Left lung (tissue), 10 donors: Measurements from ENCODE around the gene RSAD2. TPM values are rescaled to one million over a fixed set of nuclear protein-coding genes. Genes with fewer than 3 reads are reported as not detected.

ENCODE experiments used
- ATAC-seq: fragments of 200-7000 bp; cut with Tn5 transposase; one replicate; pipeline ENCODE4 v1.9.1; 2020; ENCODE audit warnings: moderate library complexity
- DNase-seq, 4 donors: peaks; one replicate each; pipeline ENCODE4 v3.0.0-alpha.2; 2013 to 2020
- H3K27ac ChIP-seq, 2 donors: fragments of 200-600 bp; sonication (generic) in 1 of 2; one replicate each; pipeline versions ENCODE4 v1.5.0 to v1.8.0; 2020 to 2021
- H3K27me3 ChIP-seq, 2 donors: fragments of 200-600 bp; sonication (generic) in 1 of 2; one replicate each; pipeline versions ENCODE4 v1.5.0 to v1.8.0; 2020 to 2021
- H3K36me3 ChIP-seq, 2 donors: fragments of 200-600 bp; sonication (generic) in 1 of 2; one replicate each; pipeline versions ENCODE4 v1.5.0 to v1.8.0; 2020 to 2021
- H3K4me1 ChIP-seq, 2 donors: fragments of 200-600 bp; one replicate each; pipeline ENCODE4 v1.8.0; 2021
- H3K4me3 ChIP-seq, 2 donors: fragments of 200-600 bp; sonication (generic) in 1 of 2; one replicate each; pipeline versions ENCODE4 v1.5.0 to v1.8.0; 2020 to 2021; ENCODE audit warnings: mild to moderate bottlenecking in 1 of 2
- H3K9me3 ChIP-seq, 2 donors: fragments of 200-600 bp; sonication (generic) in 1 of 2; one replicate each; pipeline versions ENCODE4 v1.5.0 to v1.8.0; 2020 to 2021
- intact Hi-C, 2 donors: fragments of 100-400 bp; cut with DNase I; formaldehyde crosslinking; loops; one replicate each; pipeline versions ENCODE4 v1.11.2 to v1.14.2; 2022
- polyA plus RNA-seq, 6 donors: library from polyadenylated mRNA; unstranded; fragments of 120-200 nt; gene quantifications; one replicate each; pipeline ENCODE4 v1.2.1, GENCODE V29; 2013; ENCODE audit not compliant: insufficient read length in 6 of 6
- total RNA-seq, 2 donors: library from RNA; stranded (reverse); fragmentation: NEBNext Ultra II Directional; extraction: Animal tissue kit (Norgen Biotek cat#: 25700); gene quantifications; one replicate each; pipeline ENCODE4 v1.2.1, GENCODE V29; 2021
- TF ChIP-seq, protein P1 (sequence below), 2 donors: fragments of 200-600 bp; sonication (generic) in 1 of 2; IDR thresholded peaks; one replicate each; pipeline versions ENCODE4 v1.5.0 to v1.8.0; 2021; ENCODE audit warnings: antibody characterized with exemption in 2 of 2
- donor health status: DM: no; HTN: yes; CAD: no.
- donor health status: DM: no; HTN: no; CAD: no.

The RSAD2 gene
- total and polyA plus RNA-seq, 8 donors: 3.5 to 23.1 (median 4.8) TPM

DNA sequence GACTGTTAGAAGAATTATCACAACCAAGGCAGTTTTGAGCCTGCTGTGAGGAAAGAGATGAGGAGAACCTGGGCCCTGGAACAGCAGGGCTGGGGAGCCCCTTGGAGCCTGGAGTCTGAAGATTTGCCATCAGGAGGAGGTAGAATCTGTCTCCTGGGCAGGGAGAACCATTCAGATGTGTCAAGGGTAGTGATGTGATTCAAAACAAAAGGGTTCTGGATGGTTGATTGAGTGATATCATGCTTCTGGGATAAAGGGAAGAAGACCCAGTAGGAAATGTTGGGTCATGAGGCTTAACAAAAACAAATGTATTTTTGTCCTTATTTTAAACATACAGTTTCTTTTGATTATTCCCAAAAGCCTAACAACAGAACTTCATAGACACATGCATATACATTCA lies 68.2 kb downstream of the RSAD2 start:
- H3K9me3 ChIP-seq: no peaks in the 10 kb centered on the region
- H3K36me3 ChIP-seq: no peaks in the 10 kb centered on the region
- H3K4me1 ChIP-seq: peaks cover 0 to 12% of the 10 kb centered on the region in 2 donors
- no peak overlapping the region for H3K4me3 ChIP-seq
- TF ChIP-seq, protein P1, sequence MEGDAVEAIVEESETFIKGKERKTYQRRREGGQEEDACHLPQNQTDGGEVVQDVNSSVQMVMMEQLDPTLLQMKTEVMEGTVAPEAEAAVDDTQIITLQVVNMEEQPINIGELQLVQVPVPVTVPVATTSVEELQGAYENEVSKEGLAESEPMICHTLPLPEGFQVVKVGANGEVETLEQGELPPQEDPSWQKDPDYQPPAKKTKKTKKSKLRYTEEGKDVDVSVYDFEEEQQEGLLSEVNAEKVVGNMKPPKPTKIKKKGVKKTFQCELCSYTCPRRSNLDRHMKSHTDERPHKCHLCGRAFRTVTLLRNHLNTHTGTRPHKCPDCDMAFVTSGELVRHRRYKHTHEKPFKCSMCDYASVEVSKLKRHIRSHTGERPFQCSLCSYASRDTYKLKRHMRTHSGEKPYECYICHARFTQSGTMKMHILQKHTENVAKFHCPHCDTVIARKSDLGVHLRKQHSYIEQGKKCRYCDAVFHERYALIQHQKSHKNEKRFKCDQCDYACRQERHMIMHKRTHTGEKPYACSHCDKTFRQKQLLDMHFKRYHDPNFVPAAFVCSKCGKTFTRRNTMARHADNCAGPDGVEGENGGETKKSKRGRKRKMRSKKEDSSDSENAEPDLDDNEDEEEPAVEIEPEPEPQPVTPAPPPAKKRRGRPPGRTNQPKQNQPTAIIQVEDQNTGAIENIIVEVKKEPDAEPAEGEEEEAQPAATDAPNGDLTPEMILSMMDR (IDR thresholded peaks at IDR 0.05): no peak
- intact Hi-C loops: no loop called here
- ATAC-seq (no peak), DNase-seq (no peak)
- no peak overlapping the region for H3K27ac ChIP-seq
- H3K27me3 ChIP-seq: no peaks in the 10 kb centered on the region

DNA sequence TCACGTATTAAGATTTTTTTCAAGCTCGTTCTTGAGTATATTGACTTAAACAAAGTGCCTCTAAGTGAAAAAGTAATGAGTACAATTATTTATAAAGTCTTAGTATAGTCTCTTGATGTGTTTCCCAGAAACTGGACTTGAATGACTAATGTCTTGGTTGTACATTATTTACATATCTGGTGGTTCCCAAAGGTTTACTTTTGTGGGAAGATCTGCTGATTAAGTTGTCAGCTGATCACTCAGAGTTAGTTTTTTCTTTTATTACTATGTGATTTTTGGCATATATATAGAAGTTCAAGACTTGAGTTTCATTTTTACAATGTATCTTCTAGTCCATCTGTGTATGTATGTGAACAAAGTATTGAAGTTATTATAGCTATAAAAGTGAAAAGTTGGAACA lies 69.1 kb downstream of the RSAD2 start:
- Histone ChIP-seq H3K4me1 (peaks cover 0 to 12% of the 10 kb centered on the region in 2 donors), H3K27me3 (no peaks in the 10 kb centered on the region), H3K9me3 (no peaks in the 10 kb centered on the region), H3K27ac (peak overlapping the region in 1 of 2 donors; percentile 10), H3K36me3 (no peaks in the 10 kb centered on the region), H3K4me3 (no peak overlapping the region)
- intact Hi-C loops: no loop called here
- TF ChIP-seq, protein P1 (IDR thresholded peaks at IDR 0.05): no peak
- DNase-seq: no peak
- ATAC-seq: peak; percentile 66

Other genes starting within 250 kb of the RSAD2 start
- gene CMPK2, start 11.9 kb upstream of the RSAD2 start, total RNA-seq: 10 to 100 TPM in 1 of 2 donors, 1 to 10 TPM in 1; 9.3 to 20.2 TPM
- gene CMPK2, start 11.9 kb upstream of the RSAD2 start, polyA plus RNA-seq: 1 to 10 TPM; 3.6 to 4.7 (median 4.2) TPM
- gene RNF144A, start 39.6 kb downstream of the RSAD2 start, total RNA-seq: 10 to 100 TPM in 1 of 2 donors, 1 to 10 TPM in 1; 9.9 to 11.4 TPM
- gene RNF144A, start 39.6 kb downstream of the RSAD2 start, polyA plus RNA-seq: 10 to 100 TPM; 28.3 to 36.5 (median 32.8) TPM